GM23248 (cell line): ENCODE measurements around the gene KLHDC8A. TPM values are rescaled to one million over a fixed set of nuclear protein-coding genes. Genes with fewer than 3 reads are reported as not detected.

Source experiments
- DNase-seq: peaks from one replicate; pipeline ENCODE4 v3.0.0-alpha.2; 2015
- H2AFZ ChIP-seq: fragments of 200-600 bp; sonication (generic); 2 replicates; pipeline ENCODE4 v1.6.1; 2016; ENCODE audit warnings: antibody characterized with exemption
- H3F3A ChIP-seq: fragments of 200-600 bp; sonication (generic); 2 replicates; pipeline ENCODE4 v1.6.1; 2016; ENCODE audit warnings: mild to moderate bottlenecking, antibody characterized with exemption, mixed run types; ENCODE audit not compliant: insufficient read depth
- H3K27ac ChIP-seq: fragments of 200-600 bp; sonication (generic); 2 replicates; pipeline ENCODE4 v1.5.1; 2016; ENCODE audit warnings: mild to moderate bottlenecking
- H3K27me3 ChIP-seq: fragments of 200-600 bp; sonication (generic); replicated peaks from 2 replicates; pipeline ENCODE4 v1.6.1; 2016; ENCODE audit warnings: mild to moderate bottlenecking; ENCODE audit not compliant: insufficient read depth
- H3K36me3 ChIP-seq: fragments of 200-600 bp; sonication (generic); 2 replicates; pipeline ENCODE4 v1.6.1; 2016; ENCODE audit warnings: low read depth, mild to moderate bottlenecking
- H3K4me1 ChIP-seq: fragments of 200-600 bp; sonication (generic); 2 replicates; pipeline ENCODE4 v1.6.1; 2016; ENCODE audit warnings: mild to moderate bottlenecking; ENCODE audit not compliant: insufficient read depth
- H3K4me2 ChIP-seq: fragments of 200-600 bp; sonication (generic); one replicate; pipeline ENCODE4 v1.6.1; 2016; ENCODE audit warnings: mild to moderate bottlenecking; ENCODE audit not compliant: unreplicated experiment
- H3K4me3 ChIP-seq: fragments of 200-600 bp; sonication (generic); 2 replicates; pipeline ENCODE4 v1.5.1; 2016; ENCODE audit warnings: mild to moderate bottlenecking
- H3K79me2 ChIP-seq: fragments of 200-600 bp; sonication (generic); 2 replicates; pipeline ENCODE4 v1.6.1; 2016; ENCODE audit warnings: mild to moderate bottlenecking; ENCODE audit not compliant: insufficient read depth
- H3K9ac ChIP-seq: fragments of 200-600 bp; sonication (generic); 2 replicates; pipeline ENCODE4 v1.6.1; 2016; ENCODE audit warnings: mild to moderate bottlenecking
- H3K9me2 ChIP-seq: fragments of 200-600 bp; sonication (generic); 2 replicates; pipeline ENCODE4 v1.6.1; 2016; ENCODE audit warnings: mixed run types, mild to moderate bottlenecking, moderate library complexity; ENCODE audit not compliant: insufficient read depth
- H3K9me3 ChIP-seq: fragments of 200-600 bp; sonication (generic); one replicate; pipeline ENCODE4 v1.6.1; 2017; ENCODE audit warnings: low read depth
- H4K20me1 ChIP-seq: fragments of 200-600 bp; sonication (generic); 2 replicates; pipeline ENCODE4 v1.6.0; 2016; ENCODE audit not compliant: insufficient read depth
- EZH2 ChIP-seq: fragments of 200-600 bp; sonication (generic); IDR thresholded peaks from 2 replicates; pipeline ENCODE4 v1.6.1; 2018; ENCODE audit warnings: antibody characterized with exemption, mild to moderate bottlenecking; ENCODE audit not compliant: insufficient read depth, poor library complexity, severe bottlenecking
- EZH2phosphoT487 ChIP-seq: fragments of 200-600 bp; sonication (generic); IDR thresholded peaks from 2 replicates; pipeline ENCODE4 v1.6.1; 2018; ENCODE audit warnings: antibody characterized with exemption, moderate library complexity, mild to moderate bottlenecking, low read depth; ENCODE audit not compliant: insufficient read depth
- WGBS, 2 experiments: methylation state at CpG; one replicate each; pipeline ENCODE4 v1.1.6; 2015 to 2017; ENCODE audit warnings: low lambda C conversion rate in 2 of 2, low coverage in 1 of 2; ENCODE audit errors: missing lambda C conversion rate in 2 of 2; 5-methylcytosine and 5-hydroxymethylcytosine counted together
- in situ Hi-C: fragments of 300-500 bp; cut with MboI; formaldehyde crosslinking; loops from 2 replicates; pipeline ENCODE4 v1.15.0; 2020
- polyA plus RNA-seq: library from polyadenylated mRNA; unstranded; fragments of >200 nt; fragmentation: Nextera tagmentation; extraction: Ambion mirVana; gene quantifications from 2 replicates; pipeline ENCODE4 v1.2.1, GENCODE V29; 2016
- total RNA-seq: library from RNA; depleted of rRNA; stranded (reverse); fragments of >200 nt; shearing (Covaris generic); gene quantifications from 2 replicates; pipeline ENCODE4 v1.2.3, GENCODE V29; 2014

KLHDC8A gene
- total and polyA plus RNA-seq, 2 experiments from 2014 or later, result not detected

- 62 to 64% methylated on average over 20 to 21 of the region's 21 CpGs for WGBS, 2 experiments
- no peak for DNase-seq
- H3K9ac ChIP-seq, result no peak overlapping the region
Observed at GRCh38 chr1:205313563-205314308, 43.0 kb downstream of the KLHDC8A start.

GRCh38 chr1:205312866-205313562 lies 43.7 kb downstream of the KLHDC8A start:
- H3K4me3 ChIP-seq, result no peak overlapping the region
- in situ Hi-C loops, result no loop called here
- H3K9me3 ChIP-seq, result no peaks in the 10 kb centered on the region
- no peaks in the 10 kb centered on the region for H4K20me1 ChIP-seq
- TF ChIP-seq EZH2, result no peak
- TF ChIP-seq EZH2phosphoT487, result no peak
- H3K27ac ChIP-seq, result no peak overlapping the region
- H3F3A ChIP-seq, result no peaks in the 10 kb centered on the region
- H3K27me3 ChIP-seq, result no peaks in the 10 kb centered on the region
- H3K36me3 ChIP-seq, result peaks cover 14% of the 10 kb centered on the region
- no peak for DNase-seq
- no peak overlapping the region for H2AFZ ChIP-seq
- H3K4me1 ChIP-seq, result no peaks in the 10 kb centered on the region
- WGBS, 2 experiments, result 77 to 78% methylated on average over 10 of the region's 10 CpGs
- peaks cover 79% of the 10 kb centered on the region for H3K79me2 ChIP-seq
- no peak overlapping the region for H3K9ac ChIP-seq
- no peak overlapping the region for H3K4me2 ChIP-seq
- H3K9me2 ChIP-seq, result no peaks in the 10 kb centered on the region

More at GRCh38 chr1:205313563-205314308, 43.0 kb downstream of the KLHDC8A start:
- 0 out of 2 replicates have a peak, but pooled peaks cover 3% of the 10 kb centered on the region for H3K4me1 ChIP-seq
- H3K27ac ChIP-seq, result no peak overlapping the region
- no peaks in the 10 kb centered on the region for H3K9me3 ChIP-seq
- peaks cover 86% of the 10 kb centered on the region for H3K79me2 ChIP-seq
- TF ChIP-seq EZH2phosphoT487 (no peak), EZH2 (no peak)
- no peaks in the 10 kb centered on the region for H3K27me3 ChIP-seq
- no peak overlapping the region for H3K4me2 ChIP-seq
- peaks cover 9% of the 10 kb centered on the region for H3K36me3 ChIP-seq
- H2AFZ ChIP-seq, result no peak overlapping the region
- H3K9me2 ChIP-seq, result no peaks in the 10 kb centered on the region
- H3K4me3 ChIP-seq, result no peak overlapping the region
- H4K20me1 ChIP-seq, result no peaks in the 10 kb centered on the region
- H3F3A ChIP-seq, result no peaks in the 10 kb centered on the region
- in situ Hi-C loops, result no loop called here

GRCh38 chr1:205310976-205311704 lies 45.6 kb downstream of the KLHDC8A start:
- H3K9me3 ChIP-seq, result no peaks in the 10 kb centered on the region
- peaks cover 60% of the 10 kb centered on the region for H3K79me2 ChIP-seq
- no peak overlapping the region for H3K4me2 ChIP-seq
- H3K27me3 ChIP-seq, result no peaks in the 10 kb centered on the region
- DNase-seq, result no peak
- H3K4me3 ChIP-seq, result no peak overlapping the region
- H3K4me1 ChIP-seq, result no peaks in the 10 kb centered on the region
- 96% methylated on average over 8 of the region's 8 CpGs for WGBS, 2 experiments
- H3K36me3 ChIP-seq, result peaks cover 28% of the 10 kb centered on the region
- H3K9me2 ChIP-seq, result no peaks in the 10 kb centered on the region
- in situ Hi-C loops, result no loop called here
- no peak overlapping the region for H3K27ac ChIP-seq
- TF ChIP-seq EZH2, result no peak
- TF ChIP-seq EZH2phosphoT487, result no peak
- no peaks in the 10 kb centered on the region for H3F3A ChIP-seq
- no peaks in the 10 kb centered on the region for H4K20me1 ChIP-seq
- no peak overlapping the region for H3K9ac ChIP-seq
- no peak overlapping the region for H2AFZ ChIP-seq

GRCh38 chr1:205309741-205310140 lies 47.0 kb downstream of the KLHDC8A start:
- peaks cover 28% of the 10 kb centered on the region for H3K36me3 ChIP-seq
- in situ Hi-C loops, result no loop called here

More at GRCh38 chr1:205309741-205310140, 47.0 kb downstream of the KLHDC8A start:
- H3K9me3 ChIP-seq, result no peaks in the 10 kb centered on the region
- no peak for DNase-seq
- TF ChIP-seq EZH2 (no peak), EZH2phosphoT487 (no peak)
- H3K9me2 ChIP-seq, result no peaks in the 10 kb centered on the region
- H3K79me2 ChIP-seq, result peaks cover 46% of the 10 kb centered on the region
- H3K27ac ChIP-seq, result no peak overlapping the region
- 79 to 86% methylated on average over 1 of the region's 1 CpG for WGBS, 2 experiments
- peaks cover 4% of the 10 kb centered on the region; the same call in 1 of the 2 replicates for H3K4me1 ChIP-seq
- H2AFZ ChIP-seq, result no peak overlapping the region
- no peaks in the 10 kb centered on the region for H4K20me1 ChIP-seq
- no peak overlapping the region for H3K9ac ChIP-seq
- H3F3A ChIP-seq, result peaks cover 7% of the 10 kb centered on the region; the same call in 1 of the 2 replicates
- no peak overlapping the region for H3K4me2 ChIP-seq
- no peaks in the 10 kb centered on the region for H3K27me3 ChIP-seq
- H3K4me3 ChIP-seq, result no peak overlapping the region
